CD8-positive, alpha-beta memory T cell (primary cell): ENCODE data around the gene MOB3A. TPM values are rescaled to one million over a fixed set of nuclear protein-coding genes. Genes with fewer than 3 reads are reported as not detected.

Experiments
- CTCF ChIA-PET: fragments of 350-600 bp; sonication (Branson Sonifier 250); formaldehyde crosslinking; loops from one replicate; lab custom pipeline; 2021; ENCODE audit warnings: antibody characterized with exemption; lab: Charles Lee
- POLR2A ChIA-PET: fragments of 350-600 bp; sonication (Branson Sonifier 250); formaldehyde crosslinking; loops from one replicate; lab custom pipeline; 2021; ENCODE audit warnings: antibody characterized with exemption; lab: Charles Lee
- DNase-seq, 5 donors: peaks; one replicate each; pipeline versions ENCODE4 v3.0.0 to v3.0.0-alpha.2; 2020 to 2022; ENCODE audit warnings: mixed read lengths in 1 of 5
- H3K27ac ChIP-seq: one replicate; pipeline ENCODE4 v1.7.0; 2013; ENCODE audit warnings: low read depth, mild to moderate bottlenecking, low read length, moderate library complexity
- H3K27me3 ChIP-seq: 2 replicates; pipeline ENCODE4 v1.7.0; 2013; ENCODE audit warnings: low read length, mild to moderate bottlenecking; ENCODE audit not compliant: insufficient read depth, poor library complexity, severe bottlenecking
- H3K36me3 ChIP-seq: 2 replicates; pipeline ENCODE4 v1.7.0; 2013; ENCODE audit warnings: mild to moderate bottlenecking, low read length, moderate library complexity; ENCODE audit not compliant: insufficient read depth
- H3K4me1 ChIP-seq: 2 replicates; pipeline ENCODE4 v1.7.0; 2013; ENCODE audit warnings: mild to moderate bottlenecking, low read length, moderate library complexity; ENCODE audit not compliant: insufficient read depth
- H3K4me3 ChIP-seq: 2 replicates; pipeline ENCODE4 v1.7.0; 2013; ENCODE audit warnings: mild to moderate bottlenecking, low read length
- H3K9me3 ChIP-seq: 2 replicates; pipeline ENCODE4 v1.7.0; 2013; ENCODE audit warnings: mild to moderate bottlenecking, low read length
- H3K27ac Mint-ChIP-seq, 8 donors: one replicate each; pipeline ENCODE4 v1.8.0; 2020 to 2021; ENCODE audit warnings: mixed read lengths in 8 of 8, mild to moderate bottlenecking in 6 of 8, inconsistent platforms in 3 of 8, moderate library complexity in 3 of 8
- H3K27me3 Mint-ChIP-seq, 2 donors: one replicate each; pipeline ENCODE4 v1.8.0; 2020 to 2021; ENCODE audit warnings: mixed read lengths in 2 of 2, mild to moderate bottlenecking in 1 of 2, moderate library complexity in 1 of 2
- H3K36me3 Mint-ChIP-seq, 3 donors: one replicate each; pipeline ENCODE4 v1.8.0; 2020 to 2021; ENCODE audit warnings: mixed read lengths in 3 of 3, inconsistent platforms in 1 of 3, mild to moderate bottlenecking in 1 of 3
- H3K4me1 Mint-ChIP-seq, 3 donors: one replicate each; pipeline ENCODE4 v1.8.0; 2020 to 2021; ENCODE audit warnings: mixed read lengths in 3 of 3, inconsistent platforms in 1 of 3, mild to moderate bottlenecking in 1 of 3
- H3K4me3 Mint-ChIP-seq, 7 donors: one replicate each; pipeline ENCODE4 v1.8.0; 2020 to 2021; ENCODE audit warnings: mixed read lengths in 7 of 7, mild to moderate bottlenecking in 6 of 7, moderate library complexity in 4 of 7, inconsistent platforms in 2 of 7
- H3K9me3 Mint-ChIP-seq, 5 donors: one replicate each; pipeline ENCODE4 v1.8.0; 2020 to 2022; ENCODE audit warnings: mixed read lengths in 5 of 5, mild to moderate bottlenecking in 3 of 5, moderate library complexity in 2 of 5, inconsistent platforms in 1 of 5
- polyA plus RNA-seq: library from polyadenylated mRNA; unstranded; fragments of 300-500 nt; fragmentation: Illumina TruSeq; gene quantifications from one replicate; pipeline ENCODE4 v1.2.3, GENCODE V29; 2021
- total RNA-seq, 2 experiments: library from RNA; stranded (reverse); gene quantifications; one replicate each; pipeline ENCODE4 v1.2.3, GENCODE V29; 2021

Gene MOB3A
- total and polyA plus RNA-seq, 3 experiments from 2014 or later: 106 to 188 (median 171) TPM

- H3K27ac Mint-ChIP-seq: peak overlapping the region; percentile 45 to 94 (median 80)
- POLR2A ChIA-PET: interaction anchor here (0.5 kb wide), 1 partner anchor 9 kb away, joined by 7 read pairs; no protein-coding TSS in a partner anchor
Measured at GRCh38 chr19:2039089-2039958, 56.8 kb downstream of the MOB3A start.

GRCh38 chr19:2038284-2039088 lies 57.6 kb downstream of the MOB3A start:
- CTCF ChIA-PET: interaction anchor here (0.8 kb wide), 1 partner anchor 31 kb away, joined by 3 read pairs; no protein-coding TSS in a partner anchor
- peak overlapping the region in 1 of 8 donors; percentile 79 for H3K27ac Mint-ChIP-seq
- no peaks in the 10 kb centered on the region for H3K27me3 ChIP-seq
- peaks cover 23% of the 10 kb centered on the region for H3K36me3 ChIP-seq
- H3K4me1 ChIP-seq: peaks cover 39% of the 10 kb centered on the region
- peaks cover 7 to 29% (median 10%) of the 10 kb centered on the region in 3 donors for H3K4me1 Mint-ChIP-seq
- H3K27ac ChIP-seq: no peak overlapping the region
- peaks cover 0 to 37% (median 0%) of the 10 kb centered on the region in 3 donors for H3K36me3 Mint-ChIP-seq
- H3K27me3 Mint-ChIP-seq: no peaks in the 10 kb centered on the region
- no peak overlapping the region for H3K4me3 ChIP-seq
- no peaks in the 10 kb centered on the region for H3K9me3 ChIP-seq
- DNase-seq: peak in 1 of 5 donors; percentile 42
- POLR2A ChIA-PET: interaction anchor here (0.5 kb wide), 1 partner anchor 10 kb away, joined by 7 read pairs; no protein-coding TSS in a partner anchor
- peaks cover 0 to 2% (median 0%) of the 10 kb centered on the region in 5 donors for H3K9me3 Mint-ChIP-seq
- H3K4me3 Mint-ChIP-seq: no peak overlapping the region

More at GRCh38 chr19:2039089-2039958, 56.8 kb downstream of the MOB3A start:
- no peaks in the 10 kb centered on the region for H3K9me3 ChIP-seq
- Mint-ChIP-seq H3K36me3 (peaks cover 0 to 42% (median 0%) of the 10 kb centered on the region in 3 donors), H3K4me1 (peaks cover 12 to 35% (median 12%) of the 10 kb centered on the region in 3 donors), H3K9me3 (peaks cover 0 to 2% (median 0%) of the 10 kb centered on the region in 5 donors), H3K27me3 (peaks cover 0 to 2% of the 10 kb centered on the region in 2 donors), H3K4me3 (peak overlapping the region in 1 of 7 donors; percentile 65)
- CTCF ChIA-PET: interaction anchor here (0.8 to 1.7 kb wide), 2 partner anchors 20 to 31 kb away, joined by 3 to 4 read pairs; no protein-coding TSS in a partner anchor
- H3K36me3 ChIP-seq: peaks cover 24% of the 10 kb centered on the region
- no peak overlapping the region for H3K27ac ChIP-seq
- peaks cover 40% of the 10 kb centered on the region for H3K4me1 ChIP-seq
- no peak overlapping the region for H3K4me3 ChIP-seq
- H3K27me3 ChIP-seq: no peaks in the 10 kb centered on the region
- DNase-seq: peak in 1 of 5 donors; percentile 48

- Histone ChIP-seq H3K36me3 (peaks cover 19% of the 10 kb centered on the region), H3K27ac (no peak overlapping the region), H3K4me3 (no peak overlapping the region), H3K27me3 (no peaks in the 10 kb centered on the region), H3K4me1 (peaks cover 39% of the 10 kb centered on the region), H3K9me3 (no peaks in the 10 kb centered on the region)
- peaks cover 10 to 28% (median 12%) of the 10 kb centered on the region in 3 donors for H3K4me1 Mint-ChIP-seq
- peaks cover 0 to 2% (median 0%) of the 10 kb centered on the region in 5 donors for H3K9me3 Mint-ChIP-seq
- peaks cover 0 to 35% (median 0%) of the 10 kb centered on the region in 3 donors for H3K36me3 Mint-ChIP-seq
- H3K27me3 Mint-ChIP-seq: no peaks in the 10 kb centered on the region
- H3K4me3 Mint-ChIP-seq: no peak overlapping the region
- DNase-seq: no peak
- H3K27ac Mint-ChIP-seq: peak overlapping the region in 4 of 8 donors; percentile 37 to 75 (median 53)
- ChIA-PET CTCF (no interaction called here), POLR2A (interaction anchor here (0.7 to 1.1 kb wide), 2 partner anchors 11 to 18 kb away, joined by 5 to 6 read pairs; no protein-coding TSS in a partner anchor)
Measured at GRCh38 chr19:2037651-2038255, 58.4 kb downstream of the MOB3A start.

- Mint-ChIP-seq H3K27ac (peak overlapping the region in 2 of 8 donors; percentile 30 to 43), H3K4me3 (no peak overlapping the region), H3K4me1 (peaks cover 18 to 31% (median 22%) of the 10 kb centered on the region in 3 donors), H3K27me3 (no peaks in the 10 kb centered on the region), H3K36me3 (peaks cover 0 to 29% (median 0%) of the 10 kb centered on the region in 3 donors), H3K9me3 (peaks cover 0 to 2% (median 0%) of the 10 kb centered on the region in 5 donors)
- Histone ChIP-seq H3K27ac (no peak overlapping the region), H3K36me3 (peaks cover 19% of the 10 kb centered on the region), H3K9me3 (no peaks in the 10 kb centered on the region), H3K4me1 (peaks cover 41% of the 10 kb centered on the region), H3K4me3 (no peak overlapping the region), H3K27me3 (no peaks in the 10 kb centered on the region)
- ChIA-PET CTCF (no interaction called here), POLR2A (interaction anchor here (0.5 to 1.1 kb wide), 2 partner anchors 12 to 107 kb away, joined by 3 to 5 read pairs; no protein-coding TSS in a partner anchor)
- DNase-seq: no peak
Measured at GRCh38 chr19:2036424-2036823, 59.7 kb downstream of the MOB3A start.

DNA sequence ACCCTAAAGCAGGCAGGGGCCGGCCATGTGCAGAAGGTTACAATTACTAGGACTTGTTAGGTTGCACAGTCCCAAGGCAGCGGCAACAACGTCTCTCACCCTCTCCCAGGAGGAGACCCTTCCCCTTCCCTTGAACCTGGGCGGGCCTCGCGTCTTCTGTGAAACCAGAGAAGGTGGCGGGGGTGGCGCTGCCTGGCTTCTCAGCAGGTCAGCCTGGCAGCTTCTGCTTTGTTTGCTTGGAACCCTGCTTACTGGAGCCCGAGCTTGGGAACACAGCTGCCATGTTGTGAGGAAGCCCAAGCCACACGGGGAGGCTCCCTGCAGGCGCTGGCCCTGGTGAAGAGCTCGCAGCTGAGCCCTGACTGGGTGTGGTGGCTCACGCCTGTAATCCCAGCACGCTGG lies 60.5 kb downstream of the MOB3A start:
- H3K27ac Mint-ChIP-seq: peak overlapping the region in 2 of 8 donors; percentile 52 to 75
- H3K27me3 Mint-ChIP-seq: no peaks in the 10 kb centered on the region
- Histone ChIP-seq H3K36me3 (peaks cover 10% of the 10 kb centered on the region), H3K4me1 (peaks cover 32% of the 10 kb centered on the region), H3K4me3 (no peak overlapping the region), H3K9me3 (no peaks in the 10 kb centered on the region), H3K27me3 (no peaks in the 10 kb centered on the region), H3K27ac (no peak overlapping the region)
- H3K4me1 Mint-ChIP-seq: peaks cover 18 to 24% (median 22%) of the 10 kb centered on the region in 3 donors
- H3K36me3 Mint-ChIP-seq: peaks cover 0 to 23% (median 0%) of the 10 kb centered on the region in 3 donors
- no peak overlapping the region for H3K4me3 Mint-ChIP-seq
- ChIA-PET POLR2A (interaction anchor here (1.2 kb wide), 1 partner anchor 14 kb away, joined by 6 read pairs; no protein-coding TSS in a partner anchor), CTCF (interaction anchor here (0.6 kb wide), 1 partner anchor 13 kb away, joined by 3 read pairs; no protein-coding TSS in a partner anchor)
- peaks cover 0 to 2% (median 0%) of the 10 kb centered on the region in 5 donors for H3K9me3 Mint-ChIP-seq
- DNase-seq: no peak

DNA sequence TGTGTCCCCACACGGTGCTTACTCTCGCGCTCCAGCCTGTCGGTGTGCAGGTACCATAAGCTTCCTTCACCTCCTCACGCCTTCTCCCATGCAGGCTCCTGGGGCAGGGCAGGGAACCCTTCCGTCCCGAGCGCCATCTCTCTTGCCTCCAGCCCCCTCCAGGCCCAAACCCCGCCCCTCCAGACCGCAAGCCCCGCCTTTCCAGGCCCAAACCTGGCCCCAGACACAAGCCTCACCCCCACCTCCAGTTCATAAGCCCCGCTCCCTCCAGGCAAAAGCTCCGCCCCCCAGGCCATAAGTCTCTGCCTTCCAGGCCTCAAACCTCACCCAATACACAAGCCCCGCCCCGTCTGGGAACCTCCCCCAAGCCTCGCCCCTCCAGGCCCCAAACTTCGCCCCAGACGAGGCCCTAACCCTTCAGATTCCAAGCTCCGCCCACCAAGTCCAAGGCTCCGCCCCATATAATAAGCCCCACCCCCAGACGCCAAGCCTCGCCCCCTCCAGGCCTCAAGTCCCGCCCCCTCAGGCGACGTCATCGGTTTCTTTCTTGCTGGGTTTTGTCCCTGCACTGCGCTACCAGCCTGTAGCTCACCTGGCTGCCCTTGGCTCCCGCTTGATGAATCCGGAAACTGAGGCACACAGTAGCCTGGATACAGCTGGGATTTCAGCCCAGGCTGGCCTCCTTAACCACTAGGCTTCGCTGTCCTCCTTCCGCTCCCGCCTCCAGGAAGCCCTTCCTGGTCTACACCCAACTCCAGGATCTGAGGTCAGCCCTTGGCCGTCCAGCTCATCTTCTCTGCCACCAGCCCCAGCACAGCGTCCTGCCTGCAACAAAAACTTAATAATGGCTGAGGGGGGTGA lies 61.2 kb downstream of the MOB3A start:
- peaks cover 18 to 24% (median 22%) of the 10 kb centered on the region in 3 donors for H3K4me1 Mint-ChIP-seq
- H3K9me3 Mint-ChIP-seq: peaks cover 0 to 2% (median 0%) of the 10 kb centered on the region in 5 donors
- Histone ChIP-seq H3K36me3 (peaks cover 4% of the 10 kb centered on the region), H3K4me3 (no peak overlapping the region), H3K27me3 (no peaks in the 10 kb centered on the region), H3K9me3 (no peaks in the 10 kb centered on the region), H3K4me1 (peaks cover 28% of the 10 kb centered on the region), H3K27ac (no peak overlapping the region)
- no peaks in the 10 kb centered on the region for H3K27me3 Mint-ChIP-seq
- ChIA-PET POLR2A (interaction anchor here (1.2 kb wide), 1 partner anchor 15 kb away, joined by 6 read pairs; no protein-coding TSS in a partner anchor), CTCF (interaction anchor here (0.6 to 0.7 kb wide), 2 partner anchors 10 to 13 kb away, joined by 3 read pairs; no protein-coding TSS in a partner anchor)
- H3K4me3 Mint-ChIP-seq: peak overlapping the region in 2 of 7 donors; percentile 8 to 50
- peak; percentile 42 to 72 (median 58) for DNase-seq
- peak overlapping the region in 4 of 8 donors; percentile 52 to 79 (median 64) for H3K27ac Mint-ChIP-seq
- peaks cover 0 to 19% (median 0%) of the 10 kb centered on the region in 3 donors for H3K36me3 Mint-ChIP-seq
